Measurements from ENCODE around the gene NABP2. TPM values are rescaled to one million over a fixed set of nuclear protein-coding genes. Genes with fewer than 3 reads are reported as not detected.

The NABP2 gene
- total RNA-seq, result 17.5 and 21.1 TPM in 2 replicates

- DNase-seq (ENCODE audit: low read depth in 2 of 2), result peak; percentile 95 to 99
Measured at GRCh38 chr12:56224102-56224701, at the start of gene NABP2. NABP2 (plus strand) TSS chr12:56224342; CDS start chr12:56224857, 515 bp downstream.

GRCh38 chr12:56178347-56178746 lies 45.8 kb upstream of the NABP2 start:
- DNase-seq (ENCODE audit: low read depth in 2 of 2), result no peak

- DNase-seq (ENCODE audit: low read depth in 2 of 2), result no peak
Measured at GRCh38 chr12:56186957-56187356, 37.2 kb upstream of the NABP2 start.

GRCh38 chr12:56188131-56188777 lies 35.9 kb upstream of the NABP2 start:
- DNase-seq (ENCODE audit: low read depth in 2 of 2), result no peak

GRCh38 chr12:56188778-56189098 lies 35.4 kb upstream of the NABP2 start:
- peak in 1 of 2 donors; percentile 21 for DNase-seq (ENCODE audit: low read depth in 2 of 2)

GRCh38 chr12:56189099-56189917 lies 34.8 kb upstream of the NABP2 start, which contains the start of gene SMARCC2:
SMARCC2 (minus strand) TSS chr12:56189483; CDS start chr12:56189461, 22 bp downstream.
- DNase-seq (ENCODE audit: low read depth in 2 of 2), result peak; percentile 86 to 92

- DNase-seq (ENCODE audit: low read depth in 2 of 2), result peak; percentile 90 to 91
Measured at GRCh38 chr12:56189918-56190694, 34.0 kb upstream of the NABP2 start.

GRCh38 chr12:56190695-56191155 lies 33.4 kb upstream of the NABP2 start:
- DNase-seq (ENCODE audit: low read depth in 2 of 2), result no peak

- no peak for DNase-seq (ENCODE audit: low read depth in 2 of 2)
Measured at GRCh38 chr12:56192582-56192981, 31.6 kb upstream of the NABP2 start.

GRCh38 chr12:56193025-56193578 lies 31.0 kb upstream of the NABP2 start:
- DNase-seq (ENCODE audit: low read depth in 2 of 2), result peak; percentile 91 to 92

GRCh38 chr12:56196818-56197550 lies 27.2 kb upstream of the NABP2 start:
- DNase-seq (ENCODE audit: low read depth in 2 of 2), result peak in 1 of 2 donors; percentile 96

- DNase-seq (ENCODE audit: low read depth in 2 of 2), result peak; percentile 28 to 34
Measured at GRCh38 chr12:56197921-56198635, 26.1 kb upstream of the NABP2 start.

- no peak for DNase-seq (ENCODE audit: low read depth in 2 of 2)
Measured at GRCh38 chr12:56198836-56199235, 25.3 kb upstream of the NABP2 start.

- peak in 1 of 2 donors; percentile 22 for DNase-seq (ENCODE audit: low read depth in 2 of 2)
Measured at GRCh38 chr12:56202366-56202765, 21.8 kb upstream of the NABP2 start.

- no peak for DNase-seq (ENCODE audit: low read depth in 2 of 2)
Measured at GRCh38 chr12:56202838-56203237, 21.3 kb upstream of the NABP2 start.

GRCh38 chr12:56204275-56204674 lies 19.9 kb upstream of the NABP2 start:
- DNase-seq (ENCODE audit: low read depth in 2 of 2), result no peak

- no peak for DNase-seq (ENCODE audit: low read depth in 2 of 2)
Measured at GRCh38 chr12:56205445-56205844, 18.7 kb upstream of the NABP2 start.

- DNase-seq (ENCODE audit: low read depth in 2 of 2), result peak; percentile 74 to 79
Measured at GRCh38 chr12:56206452-56207166, 17.5 kb upstream of the NABP2 start.

- no peak for DNase-seq (ENCODE audit: low read depth in 2 of 2)
Measured at GRCh38 chr12:56208006-56208405, 16.1 kb upstream of the NABP2 start.

Measured in lung microvascular endothelial cell (primary cell).